ENCODE measurements around the gene KLHL1.

KLHL1 gene

DNA sequence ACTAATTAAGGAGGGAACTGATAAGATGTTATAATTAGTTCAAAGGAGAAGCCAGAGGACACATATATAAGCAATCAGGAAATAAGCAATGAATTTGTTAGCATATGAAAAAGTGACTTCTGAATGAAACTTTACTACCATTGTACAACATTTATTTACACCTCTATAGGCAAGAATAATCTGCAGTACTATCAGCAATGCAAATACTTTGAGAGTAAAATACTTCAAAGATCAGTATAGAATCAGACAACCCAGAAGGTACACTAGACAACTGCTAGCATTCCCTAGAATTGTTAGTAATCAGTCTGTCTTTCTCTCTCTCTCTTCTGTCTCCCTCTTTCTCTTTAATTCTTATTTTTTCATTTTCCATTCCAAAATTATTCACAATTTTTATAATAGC, 197.5 kb downstream of the KLHL1 start:
- TF ChIP-seq, protein P1, sequence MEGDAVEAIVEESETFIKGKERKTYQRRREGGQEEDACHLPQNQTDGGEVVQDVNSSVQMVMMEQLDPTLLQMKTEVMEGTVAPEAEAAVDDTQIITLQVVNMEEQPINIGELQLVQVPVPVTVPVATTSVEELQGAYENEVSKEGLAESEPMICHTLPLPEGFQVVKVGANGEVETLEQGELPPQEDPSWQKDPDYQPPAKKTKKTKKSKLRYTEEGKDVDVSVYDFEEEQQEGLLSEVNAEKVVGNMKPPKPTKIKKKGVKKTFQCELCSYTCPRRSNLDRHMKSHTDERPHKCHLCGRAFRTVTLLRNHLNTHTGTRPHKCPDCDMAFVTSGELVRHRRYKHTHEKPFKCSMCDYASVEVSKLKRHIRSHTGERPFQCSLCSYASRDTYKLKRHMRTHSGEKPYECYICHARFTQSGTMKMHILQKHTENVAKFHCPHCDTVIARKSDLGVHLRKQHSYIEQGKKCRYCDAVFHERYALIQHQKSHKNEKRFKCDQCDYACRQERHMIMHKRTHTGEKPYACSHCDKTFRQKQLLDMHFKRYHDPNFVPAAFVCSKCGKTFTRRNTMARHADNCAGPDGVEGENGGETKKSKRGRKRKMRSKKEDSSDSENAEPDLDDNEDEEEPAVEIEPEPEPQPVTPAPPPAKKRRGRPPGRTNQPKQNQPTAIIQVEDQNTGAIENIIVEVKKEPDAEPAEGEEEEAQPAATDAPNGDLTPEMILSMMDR (IDR thresholded peaks at IDR 0.05; ENCODE audit: low read depth, low read length) = no peak
- no peak for DNase-seq (ENCODE audit: low read depth in 2 of 2)

DNA sequence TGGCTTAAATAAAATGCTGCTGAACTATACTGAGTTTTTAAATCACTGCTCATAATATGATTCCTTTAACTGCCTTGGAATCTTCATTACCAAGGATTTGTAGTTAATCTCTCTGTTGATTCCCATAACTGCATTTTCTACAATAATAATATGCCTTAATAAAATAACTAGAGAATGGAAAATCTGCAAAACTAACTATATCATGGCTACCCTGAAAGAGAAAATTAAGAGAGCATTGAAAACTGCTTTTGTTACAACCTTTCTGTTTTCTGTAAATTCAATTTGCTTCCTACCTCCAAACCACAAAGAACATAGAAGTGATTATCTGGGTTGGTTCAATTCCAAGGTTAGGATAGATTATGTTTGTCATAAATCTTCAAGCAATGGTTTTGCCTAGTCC, 203.5 kb downstream of the KLHL1 start:
- no peak for DNase-seq (ENCODE audit: low read depth in 2 of 2)
- no peak overlapping the region for H3K4me3 ChIP-seq (replicated peaks in 1 of 2; ENCODE audit: low read depth in 2 of 2, low read length in 2 of 2)
- TF ChIP-seq, protein P1 (IDR thresholded peaks at IDR 0.05; ENCODE audit: low read depth, low read length) = no peak

More for the DNA sequence above, 197.5 kb downstream of the KLHL1 start:
- H3K4me3 ChIP-seq (replicated peaks in 1 of 2; ENCODE audit: low read depth in 2 of 2, low read length in 2 of 2) = no peak overlapping the region

DNA sequence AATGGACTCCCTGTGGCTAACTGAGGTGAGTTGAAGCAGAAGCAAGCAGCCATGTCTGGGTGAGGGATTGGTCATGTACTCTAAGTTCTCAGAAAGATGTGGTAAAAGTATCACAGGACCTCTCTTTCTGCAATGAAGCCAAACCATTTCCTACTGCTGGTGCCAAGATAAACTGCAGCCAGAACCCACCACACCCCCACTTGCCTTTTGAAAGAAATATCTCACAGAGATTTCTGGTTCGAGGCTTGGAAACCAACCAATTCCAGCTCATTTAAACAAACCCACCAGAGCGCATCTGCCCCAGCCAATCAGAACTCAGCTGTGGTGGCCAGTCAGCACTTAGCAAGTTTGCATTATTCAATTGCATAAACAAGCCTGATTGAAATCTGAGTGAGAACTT, 205.2 kb downstream of the KLHL1 start:
- TF ChIP-seq, protein P1 (IDR thresholded peaks at IDR 0.05; ENCODE audit: low read depth, low read length) = no peak
- H3K4me3 ChIP-seq (replicated peaks in 1 of 2; ENCODE audit: low read depth in 2 of 2, low read length in 2 of 2) = no peak overlapping the region
- DNase-seq (ENCODE audit: low read depth in 2 of 2) = no peak

DNA sequence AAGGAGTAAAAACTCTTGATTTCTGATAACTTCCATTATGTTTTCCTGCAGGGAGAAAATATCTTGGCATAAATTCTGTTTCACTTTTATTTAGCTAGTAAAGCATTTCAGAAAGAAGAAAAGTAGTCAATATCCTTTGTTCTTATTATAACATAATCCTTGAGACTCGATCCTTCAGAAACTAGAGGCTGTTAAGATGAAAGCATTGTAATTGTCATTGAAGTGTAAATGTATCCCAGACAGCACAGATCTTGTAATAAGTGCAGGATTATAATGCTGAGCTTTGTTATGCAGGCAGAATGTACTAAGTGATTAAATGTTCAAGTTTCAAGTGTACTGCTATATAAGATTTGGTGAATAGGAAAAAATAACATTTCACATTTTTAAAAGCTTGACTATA, 225.8 kb downstream of the KLHL1 start:
- TF ChIP-seq, protein P1 (IDR thresholded peaks at IDR 0.05; ENCODE audit: low read depth, low read length) = no peak
- no peak for DNase-seq (ENCODE audit: low read depth in 2 of 2)
- H3K4me3 ChIP-seq (replicated peaks in 1 of 2; ENCODE audit: low read depth in 2 of 2, low read length in 2 of 2) = no peak overlapping the region

DNA sequence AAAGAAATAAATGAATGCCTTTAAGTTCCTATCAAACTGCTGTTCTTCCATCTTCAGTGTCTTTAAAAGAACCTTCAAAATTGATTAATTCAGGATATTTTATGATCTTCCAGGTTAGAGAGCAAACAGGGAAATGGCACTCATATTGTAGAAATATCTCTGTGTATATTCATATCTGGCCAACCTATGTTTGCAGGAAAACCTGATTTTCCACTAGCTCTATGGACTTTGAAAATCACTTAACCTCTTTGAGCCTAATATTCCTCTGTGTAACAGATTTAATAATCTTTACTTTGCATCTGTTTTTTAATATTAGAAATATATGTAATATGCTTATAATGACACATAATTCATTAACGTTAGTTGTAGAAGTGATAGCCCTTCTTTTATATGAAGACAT, 228.3 kb downstream of the KLHL1 start:
- H3K4me3 ChIP-seq (replicated peaks in 1 of 2; ENCODE audit: low read depth in 2 of 2, low read length in 2 of 2) = no peak overlapping the region
- TF ChIP-seq, protein P1 (IDR thresholded peaks at IDR 0.05; ENCODE audit: low read depth, low read length) = no peak
- DNase-seq (ENCODE audit: low read depth in 2 of 2) = no peak

DNA sequence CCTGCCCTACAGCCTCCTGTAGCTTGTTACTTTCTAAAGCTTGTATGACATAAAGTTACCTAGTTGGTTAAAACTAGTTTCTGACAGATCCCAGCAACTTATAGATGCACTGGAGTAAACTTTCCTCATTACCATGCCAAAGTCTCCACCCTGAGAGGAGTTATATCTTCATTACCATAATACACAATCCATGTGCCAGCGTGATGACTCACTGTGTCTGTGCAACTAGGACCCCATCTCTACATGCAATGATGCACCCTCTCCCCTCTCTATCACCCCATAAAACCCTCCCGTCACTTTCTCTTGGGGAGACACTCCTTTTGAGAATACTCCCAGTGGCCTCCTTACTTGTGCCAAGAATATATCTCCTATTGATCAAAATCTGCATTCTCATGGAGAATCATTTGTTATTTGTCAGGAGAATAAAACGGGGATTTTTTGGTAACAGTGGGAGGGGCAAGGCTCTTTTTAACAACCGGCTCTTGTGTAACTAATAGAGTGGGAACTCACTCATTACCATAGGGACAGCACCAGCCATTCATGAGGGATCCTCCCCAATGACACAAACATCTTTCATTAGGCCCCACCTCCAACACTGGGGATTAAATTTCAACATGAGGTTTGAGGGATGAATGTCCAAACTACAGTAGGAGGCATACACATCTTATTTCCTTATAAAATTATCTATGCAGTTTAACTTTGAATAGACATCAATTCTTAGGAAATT, 235.8 kb downstream of the KLHL1 start:
- TF ChIP-seq, protein P1 (IDR thresholded peaks at IDR 0.05; ENCODE audit: low read depth, low read length) = no peak
- no peak for DNase-seq (ENCODE audit: low read depth in 2 of 2)

DNA sequence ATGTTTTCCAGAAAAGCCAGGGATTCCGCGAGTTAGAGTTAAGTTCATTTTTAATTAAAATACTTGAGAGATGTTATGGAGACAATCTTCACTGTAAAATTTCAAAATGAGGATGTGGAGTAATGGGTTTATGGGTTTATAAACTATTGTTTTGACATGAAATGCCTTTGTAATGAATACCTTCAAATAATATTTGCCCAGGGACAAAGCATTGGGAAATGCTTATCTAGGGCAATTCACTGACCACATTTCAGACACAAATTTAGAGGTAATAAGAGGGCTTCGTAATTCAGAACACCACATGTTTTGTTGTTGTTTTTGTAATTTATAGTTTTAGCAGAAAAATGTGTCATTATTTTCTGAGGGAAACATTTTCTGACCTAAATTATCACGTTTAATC, 241.7 kb downstream of the KLHL1 start:
- no peak overlapping the region for H3K4me3 ChIP-seq (replicated peaks in 1 of 2; ENCODE audit: low read depth in 2 of 2, low read length in 2 of 2)
- no peak for DNase-seq (ENCODE audit: low read depth in 2 of 2)
- TF ChIP-seq, protein P1 (IDR thresholded peaks at IDR 0.05; ENCODE audit: low read depth, low read length) = no peak

More for the DNA sequence above, 235.8 kb downstream of the KLHL1 start:
- H3K4me3 ChIP-seq (replicated peaks in 1 of 2; ENCODE audit: low read depth in 2 of 2, low read length in 2 of 2) = no peak overlapping the region
